HG03025 (cell line): ENCODE measurements around the gene KRTAP1-3.
"Not testable (repeated sequence)": the region's sequence is repeated elsewhere in the genome, so short reads cannot be mapped to it uniquely, and the experiment has no call there.

Source experiments
- ATAC-seq: cut with Tn5 transposase; IDR thresholded peaks from one replicate; pipeline ENCODE4 v1.9.1; 2021; ENCODE audit warnings: mild to moderate bottlenecking, moderate library complexity; ENCODE audit not compliant: unreplicated experiment, low FRiP score

The KRTAP1-3 gene

DNA sequence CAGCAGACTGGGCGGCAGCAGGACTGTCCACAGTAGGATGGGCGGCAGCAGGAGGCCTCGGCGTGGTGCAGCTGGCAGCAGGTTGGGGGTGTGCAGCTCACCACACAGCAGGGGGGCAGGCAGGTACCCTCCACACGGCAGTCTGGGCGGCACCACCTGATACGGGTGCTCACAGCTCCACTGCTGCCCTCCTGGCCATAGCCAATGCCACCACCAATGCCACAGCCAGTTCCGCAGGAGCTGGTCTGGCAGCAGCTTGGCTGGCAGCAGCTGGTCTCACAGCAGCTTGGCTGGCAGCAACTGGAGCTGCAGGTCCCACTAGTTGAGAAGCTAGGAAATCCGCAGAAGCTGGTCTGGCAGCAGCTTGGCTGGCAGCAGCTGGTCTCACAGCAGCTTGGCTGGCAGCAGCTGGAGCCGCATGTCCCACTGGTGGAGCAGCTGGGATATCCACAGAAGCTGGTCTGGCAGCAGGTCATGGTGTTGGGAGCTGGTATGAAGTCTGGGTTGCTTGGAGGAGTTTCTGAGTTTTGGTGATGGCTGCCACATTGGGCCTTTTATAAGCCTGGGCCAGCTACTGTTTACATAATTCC, at the start of gene KRTAP1-3:
TSS of gene KRTAP1-3 (minus strand) at position 529 of the 590 bp plus-strand sequence. CDS start at position 476, 53 bp downstream.
- ATAC-seq, result not testable (repeated sequence)

- not testable (repeated sequence) for ATAC-seq
These were observed 49.6 kb upstream of the KRTAP1-3 start, which contains the start of gene KRTAP4-7 for GRCh38 chr17:41084100-41084856. TSS of gene KRTAP4-7 (plus strand) at chr17:41084150. CDS start at chr17:41084207, 57 bp downstream.

GRCh38 chr17:41083427-41083826, 48.8 kb upstream of the KRTAP1-3 start:
- ATAC-seq, result not testable (repeated sequence)

DNA sequence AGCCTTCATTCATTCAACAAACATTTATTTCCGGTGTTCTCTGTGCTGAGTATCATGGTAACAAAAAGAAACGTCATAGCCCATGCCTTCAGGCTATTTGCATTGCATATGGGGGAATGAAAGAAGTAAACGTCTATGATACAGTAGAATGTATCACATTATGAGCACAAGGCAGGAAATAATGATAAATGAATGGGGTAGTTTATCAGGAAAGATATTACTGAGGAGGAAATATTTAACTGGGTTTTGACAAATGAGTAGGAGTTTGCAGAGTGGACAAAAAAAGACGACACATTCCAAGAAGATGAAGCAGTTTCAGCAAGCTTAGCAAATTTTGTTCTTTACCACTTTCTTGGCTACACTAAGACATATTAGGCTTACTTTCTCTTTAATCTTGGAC, 48.0 kb upstream of the KRTAP1-3 start:
- ATAC-seq, result no peak

DNA sequence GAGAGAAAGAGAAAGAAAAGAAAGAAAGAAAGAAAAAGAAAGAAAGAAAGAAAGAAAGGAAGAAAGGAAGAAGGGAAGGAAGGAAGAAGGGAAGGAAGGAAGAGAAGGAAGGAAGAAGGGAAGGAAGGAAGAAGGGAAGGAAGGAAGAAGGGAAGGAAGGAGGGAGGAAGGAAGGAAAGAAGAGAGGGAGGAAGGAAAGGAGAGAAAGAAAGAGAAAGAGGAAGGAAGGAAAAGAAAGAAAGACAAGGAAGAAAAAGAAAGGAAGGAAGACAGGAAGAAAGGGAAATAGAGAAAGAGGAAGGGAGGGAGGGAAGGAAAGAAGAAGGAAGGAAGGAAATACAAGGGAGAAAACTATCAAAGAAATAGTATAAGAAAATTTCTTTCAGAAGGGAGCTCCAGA, 42.1 kb upstream of the KRTAP1-3 start:
- no peak for ATAC-seq

- ATAC-seq, result no peak
These were observed 39.0 kb upstream of the KRTAP1-3 start for GRCh38 chr17:41073676-41074075.

GRCh38 chr17:41071606-41072360, 37.1 kb upstream of the KRTAP1-3 start:
- no peak for ATAC-seq

DNA sequence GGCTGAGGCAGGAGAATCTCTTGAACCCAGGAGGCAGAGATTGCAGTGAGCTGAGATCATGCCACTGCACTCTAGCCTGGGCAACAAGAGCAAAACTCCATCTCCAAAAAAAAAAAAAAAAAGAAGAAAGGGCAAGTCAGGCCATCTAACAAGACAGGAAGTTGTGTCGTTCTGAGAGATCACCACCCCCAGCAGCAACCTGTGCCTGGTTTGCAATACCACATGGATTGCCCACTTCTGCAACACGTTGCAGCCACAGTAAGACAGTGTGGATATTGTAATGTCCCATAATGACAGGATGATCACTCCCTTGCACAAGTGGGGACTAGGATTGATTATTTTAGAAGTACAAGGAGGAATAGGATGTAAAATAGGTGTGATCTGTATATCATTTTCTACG, 34.4 kb upstream of the KRTAP1-3 start:
- no peak for ATAC-seq

DNA sequence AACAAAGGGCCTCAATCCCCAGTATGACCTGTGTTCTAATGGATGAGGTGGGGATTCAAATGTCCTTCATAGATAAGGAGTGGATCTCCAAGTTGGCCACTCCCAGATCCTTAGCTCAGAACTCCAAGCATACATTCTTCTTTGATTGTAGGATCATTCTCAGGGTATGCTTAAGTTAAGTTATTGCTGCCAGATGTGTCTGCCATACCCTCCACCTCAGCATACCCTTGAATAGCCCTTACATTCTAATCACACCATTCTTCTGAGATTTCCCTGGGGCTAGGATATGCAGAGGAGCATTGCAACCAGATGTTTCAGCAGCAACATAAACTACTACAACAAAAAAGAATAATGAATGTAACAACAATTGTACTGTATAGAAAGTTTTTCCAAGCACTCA, 32.6 kb upstream of the KRTAP1-3 start:
- ATAC-seq, result no peak

DNA sequence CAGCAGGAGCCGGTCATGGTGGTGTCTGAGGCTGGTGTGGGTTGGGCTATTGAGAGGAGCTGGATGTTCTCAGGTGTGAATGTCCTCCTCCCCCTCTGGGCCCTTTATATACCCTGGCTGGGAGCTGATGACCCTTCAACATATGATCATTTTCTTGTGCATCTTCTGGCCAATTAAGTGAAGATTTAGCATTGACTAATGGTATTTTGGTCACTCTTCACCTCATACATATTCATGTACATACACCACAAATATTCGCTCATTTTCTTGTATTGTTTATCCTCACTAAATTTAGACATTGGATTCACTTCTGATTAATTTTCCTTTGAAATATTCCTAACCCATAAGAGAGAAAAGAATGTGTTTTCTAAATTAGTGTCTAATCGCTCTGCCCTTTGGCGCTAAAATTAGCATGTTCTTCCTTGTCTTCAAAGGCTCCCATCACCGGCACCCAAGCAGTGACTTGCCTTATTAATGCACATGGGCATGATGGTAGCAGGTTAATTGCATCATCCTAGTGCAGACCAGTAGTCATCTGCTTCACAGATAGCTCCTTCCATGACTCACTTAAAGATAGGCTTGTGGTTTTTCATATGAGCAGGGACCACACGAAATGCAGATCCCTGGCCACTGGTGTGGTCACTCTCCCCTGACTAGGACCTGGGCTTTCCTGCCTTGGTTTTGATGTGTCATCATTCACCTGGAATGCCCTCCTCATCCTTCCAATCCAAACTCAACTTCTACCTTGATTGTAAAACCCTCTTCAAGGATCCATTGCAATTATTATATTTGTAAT, 31.4 kb upstream of the KRTAP1-3 start, which contains the start of gene KRTAP2-4:
TSS of gene KRTAP2-4 (minus strand) at position 51 of the 796 bp plus-strand sequence. CDS start at position 17, 34 bp downstream.
- no peak for ATAC-seq

- not testable (repeated sequence) for ATAC-seq
These were observed 30.5 kb upstream of the KRTAP1-3 start for GRCh38 chr17:41065016-41065689.

- ATAC-seq, result no peak
These were observed 29.6 kb upstream of the KRTAP1-3 start for GRCh38 chr17:41064301-41064700.

- ATAC-seq, result no peak
These were observed 28.8 kb upstream of the KRTAP1-3 start for GRCh38 chr17:41063449-41063848.

DNA sequence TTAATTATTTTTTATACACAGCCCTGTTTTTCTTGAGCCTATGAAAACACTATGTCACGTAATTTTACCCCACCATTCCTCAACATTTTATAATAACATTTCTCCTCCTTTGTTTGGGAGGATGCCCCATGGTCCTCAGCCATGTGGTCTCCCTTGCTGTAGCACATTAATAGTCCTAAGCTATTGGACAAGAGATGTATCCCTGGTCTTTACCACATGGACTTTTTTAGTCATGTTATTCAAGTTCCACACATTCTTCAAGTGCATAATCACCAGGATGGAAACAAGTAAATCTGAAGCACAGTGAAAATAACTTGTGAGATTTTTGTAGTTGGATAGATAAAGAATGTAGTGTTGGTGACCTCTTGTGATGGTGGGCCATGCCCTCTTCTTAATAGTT, 27.3 kb upstream of the KRTAP1-3 start:
- no peak for ATAC-seq

GRCh38 chr17:41060052-41060604, 25.5 kb upstream of the KRTAP1-3 start, which contains the start of gene KRTAP2-3:
TSS of gene KRTAP2-3 (minus strand) at chr17:41060114. CDS start at chr17:41060050, 64 bp downstream.
- no peak for ATAC-seq

DNA sequence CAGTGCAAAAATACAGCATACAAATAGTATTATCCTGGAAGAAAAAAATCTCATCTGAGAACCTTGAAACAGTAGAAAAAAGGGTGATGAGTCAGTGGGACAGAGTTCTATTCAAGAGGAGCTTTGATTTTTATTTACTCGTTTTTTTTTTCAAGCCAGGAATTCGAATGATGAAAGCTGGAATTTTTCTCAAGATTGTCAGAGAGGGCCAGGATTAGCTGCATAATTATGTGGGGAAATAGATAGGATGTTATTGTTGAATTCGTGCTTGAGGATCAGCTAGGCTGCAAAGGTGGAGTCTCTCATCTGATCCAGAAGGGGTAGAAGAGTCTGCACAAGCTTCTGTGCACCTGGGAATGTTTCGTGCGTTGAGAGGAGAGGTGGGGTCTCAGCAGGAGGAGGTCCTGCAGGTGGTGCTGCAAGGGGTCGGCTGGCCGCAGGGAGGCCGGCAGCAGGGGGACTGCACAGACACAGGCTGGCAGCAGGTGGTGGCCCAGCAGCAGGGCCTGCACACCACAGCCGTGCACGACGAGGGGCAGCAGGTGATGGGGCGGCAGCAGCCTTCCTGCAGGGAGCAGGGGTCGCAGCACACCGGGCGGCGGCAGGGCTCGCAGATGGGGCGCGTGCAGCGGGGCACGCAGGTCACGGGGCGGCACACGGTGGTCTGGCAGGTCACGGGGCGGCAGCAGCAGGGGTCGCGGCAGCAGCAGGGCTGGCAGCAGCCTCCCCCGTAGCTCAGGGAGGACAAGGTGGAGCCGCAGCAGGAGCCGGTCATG, 24.8 kb upstream of the KRTAP1-3 start:
- ATAC-seq, result not testable (repeated sequence)

- ATAC-seq, result no peak
These were observed 24.1 kb upstream of the KRTAP1-3 start for GRCh38 chr17:41058741-41059140.

- no peak for ATAC-seq
These were observed 22.9 kb upstream of the KRTAP1-3 start for GRCh38 chr17:41057547-41057946.

DNA sequence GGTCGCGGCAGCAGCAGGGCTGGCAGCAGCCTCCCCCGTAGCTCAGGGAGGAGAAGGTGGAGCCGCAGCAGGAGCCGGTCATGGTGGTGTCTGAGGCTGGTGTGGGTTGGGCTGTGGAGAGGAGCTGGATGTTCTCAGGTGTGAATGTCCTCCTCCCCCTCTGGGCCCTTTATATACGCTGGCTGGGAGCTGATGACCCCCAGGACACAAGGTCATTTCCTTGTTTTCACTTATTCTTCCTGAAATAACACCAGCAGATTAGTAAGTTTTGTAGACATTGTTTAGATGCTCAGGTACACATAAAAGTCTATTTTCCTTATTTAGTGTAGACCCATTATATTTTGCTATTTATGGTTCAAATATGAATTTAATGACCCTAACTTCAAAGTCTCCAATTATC, 20.5 kb upstream of the KRTAP1-3 start, which contains the start of gene KRTAP2-2:
TSS of gene KRTAP2-2 (minus strand) at position 101 of the 400 bp plus-strand sequence. CDS start at position 82, 19 bp downstream.
- ATAC-seq, result not testable (repeated sequence)
